Stimulated activated CD4-positive, alpha-beta T cell treated with anti-CD3 and anti-CD28 coated beads, Interleukin-12 subunit alpha, Interleukin-12 subunit beta, amount 100 ng/mL, for 4 hours (primary cell): ENCODE measurements around the gene SERPINA4.
"Not testable (repeated sequence)": the region's sequence is repeated elsewhere in the genome, so short reads cannot be mapped to it uniquely, and the experiment has no call there.

Source experiments
- DNase-seq: peaks from one replicate; pipeline ENCODE4 v3.0.0-alpha.2; 2020

The SERPINA4 gene

GRCh38 chr14:94570440-94570839 is 9.2 kb downstream of the SERPINA4 start:
- DNase-seq, result no peak

DNA sequence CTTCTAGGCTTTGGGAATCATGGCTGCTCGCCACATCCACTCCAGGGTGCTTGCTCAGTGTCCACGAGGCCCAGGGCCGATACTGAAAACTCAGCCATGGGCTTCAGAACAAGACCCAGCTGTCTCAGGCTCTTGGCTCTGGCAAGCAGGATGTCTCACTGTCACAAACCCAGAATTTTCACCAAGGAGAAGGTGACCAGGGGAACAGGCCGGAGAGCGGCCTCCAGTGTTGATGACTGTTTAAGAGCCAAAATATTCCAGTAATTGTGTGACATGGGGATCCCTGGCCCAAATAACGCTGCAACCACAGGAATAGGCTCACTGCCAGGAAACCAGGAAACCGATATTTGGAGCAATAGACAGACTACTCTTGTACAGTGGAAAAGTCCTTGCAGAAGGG is 10.2 kb downstream of the SERPINA4 start:
- DNase-seq, result no peak

DNA sequence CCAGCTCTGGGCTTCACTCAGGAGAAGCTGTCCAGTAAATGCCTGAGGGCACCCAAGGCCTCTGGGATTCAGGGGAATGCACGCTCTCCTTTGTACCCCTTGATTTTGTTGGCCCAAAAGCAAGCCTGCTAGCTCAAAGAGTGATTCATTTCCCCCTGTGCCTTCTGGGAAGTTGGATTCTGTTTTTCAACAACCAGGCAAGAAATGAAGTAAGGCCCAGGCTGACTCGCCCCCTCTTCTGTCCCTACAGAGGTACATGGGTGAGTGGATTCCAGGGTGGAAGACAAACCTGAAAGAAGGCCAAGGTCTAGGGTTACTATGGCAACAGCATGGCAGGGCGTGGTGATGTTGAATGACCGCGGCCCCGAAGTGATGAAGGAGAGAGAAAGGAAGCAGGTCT is 10.7 kb downstream of the SERPINA4 start:
- DNase-seq, result no peak

GRCh38 chr14:94572637-94573303 is 11.5 kb downstream of the SERPINA4 start:
- no peak for DNase-seq

- no peak for DNase-seq
Observed at GRCh38 chr14:94573475-94574277, 12.4 kb downstream of the SERPINA4 start.

DNA sequence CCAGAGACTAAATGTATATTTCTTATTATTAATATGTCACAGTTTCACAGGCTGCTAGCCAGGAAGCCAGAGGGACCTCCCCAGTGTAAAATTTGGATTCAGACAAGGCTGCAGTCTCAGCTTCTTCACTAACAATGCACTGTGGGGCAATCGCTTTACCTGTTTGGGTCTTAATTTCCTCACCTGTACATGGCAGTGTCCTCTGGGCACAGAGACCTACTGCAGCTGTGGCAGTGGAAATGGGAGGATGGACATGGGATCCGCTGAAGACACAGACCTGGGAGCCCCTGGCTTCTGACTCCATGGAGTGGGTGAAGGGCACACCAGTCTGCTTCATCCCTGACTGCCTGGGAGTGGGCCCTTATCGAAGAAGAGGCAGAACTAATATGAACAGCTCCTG is 13.1 kb downstream of the SERPINA4 start:
- no peak for DNase-seq

DNA sequence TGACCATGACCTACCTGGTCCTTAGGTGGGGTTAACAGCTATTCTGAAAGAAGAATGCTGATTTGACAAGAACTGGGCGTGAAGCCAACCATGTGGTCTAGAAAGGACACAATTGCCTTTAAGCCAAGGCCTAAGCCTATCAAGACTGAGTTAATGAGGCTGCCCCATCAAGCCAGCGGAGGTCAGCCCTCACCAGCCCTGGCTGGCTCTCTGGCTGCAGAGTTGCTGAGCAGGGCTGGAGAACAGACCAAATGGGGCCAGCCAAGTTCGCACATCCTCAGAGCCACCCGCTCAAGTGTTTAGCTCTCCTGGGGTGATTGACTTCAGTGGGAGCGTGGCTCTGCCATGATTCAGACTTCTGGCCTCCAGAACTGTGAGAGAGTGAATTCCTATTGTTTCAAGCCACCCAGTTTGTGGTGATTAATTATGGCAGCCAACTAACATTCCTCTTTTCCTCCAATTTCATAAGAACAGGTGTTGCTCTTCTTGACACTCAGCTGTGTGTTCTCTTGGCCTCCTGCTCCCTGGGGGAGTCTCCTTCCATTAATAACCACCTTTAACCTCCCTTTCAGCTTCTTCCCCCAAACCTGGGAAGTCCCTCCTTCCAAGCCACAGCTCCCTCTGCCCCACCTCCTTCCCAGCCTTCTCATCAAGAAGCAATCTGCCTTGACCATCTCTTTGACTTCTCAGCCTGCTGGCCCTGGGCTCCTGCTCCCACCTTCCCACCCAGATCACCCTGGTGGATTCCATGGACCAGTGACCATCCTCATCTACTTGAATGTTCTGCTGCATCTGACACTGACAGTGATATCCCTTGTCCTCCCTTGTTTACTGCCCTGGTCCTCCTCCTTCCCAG is 14.7 kb downstream of the SERPINA4 start:
- DNase-seq, result no peak

DNA sequence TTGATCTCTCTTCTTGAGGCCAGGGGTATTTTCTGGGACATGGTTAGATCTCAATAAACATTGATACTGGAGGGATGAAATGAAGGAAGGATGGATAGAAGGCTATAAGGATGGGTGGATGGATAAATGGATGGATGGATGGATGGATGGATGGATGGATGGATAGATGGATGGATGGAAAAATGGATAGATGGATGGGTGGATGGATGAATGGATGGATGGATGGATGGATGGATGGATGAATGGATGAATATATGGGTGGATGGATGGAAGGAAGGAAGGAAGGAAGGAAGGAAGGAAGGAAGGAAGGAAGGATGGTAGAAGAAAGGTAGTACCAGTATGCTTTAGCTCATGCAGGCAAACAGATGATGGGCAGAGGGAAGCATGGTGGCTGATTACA is 16.2 kb downstream of the SERPINA4 start:
- DNase-seq, result not testable (repeated sequence)

DNA sequence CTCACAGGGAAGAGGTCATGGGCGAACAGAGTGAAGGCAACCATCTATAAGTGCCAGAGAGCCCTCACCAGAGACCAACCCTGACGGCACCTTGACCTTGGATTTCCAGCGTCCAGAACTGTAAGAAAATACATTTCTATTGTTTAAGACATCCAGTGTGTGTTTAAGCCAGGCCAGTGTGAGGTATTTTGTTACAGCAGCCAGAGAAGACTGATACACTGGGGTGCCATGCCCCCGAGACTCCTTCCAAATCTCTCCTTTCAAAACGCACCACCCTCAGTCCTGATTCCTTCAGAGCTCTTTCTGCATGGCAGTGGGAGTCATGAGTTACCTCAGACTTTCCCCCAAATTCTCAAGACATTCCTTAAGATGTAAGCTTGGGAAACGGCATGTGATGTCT is 17.5 kb downstream of the SERPINA4 start:
- no peak for DNase-seq

DNA sequence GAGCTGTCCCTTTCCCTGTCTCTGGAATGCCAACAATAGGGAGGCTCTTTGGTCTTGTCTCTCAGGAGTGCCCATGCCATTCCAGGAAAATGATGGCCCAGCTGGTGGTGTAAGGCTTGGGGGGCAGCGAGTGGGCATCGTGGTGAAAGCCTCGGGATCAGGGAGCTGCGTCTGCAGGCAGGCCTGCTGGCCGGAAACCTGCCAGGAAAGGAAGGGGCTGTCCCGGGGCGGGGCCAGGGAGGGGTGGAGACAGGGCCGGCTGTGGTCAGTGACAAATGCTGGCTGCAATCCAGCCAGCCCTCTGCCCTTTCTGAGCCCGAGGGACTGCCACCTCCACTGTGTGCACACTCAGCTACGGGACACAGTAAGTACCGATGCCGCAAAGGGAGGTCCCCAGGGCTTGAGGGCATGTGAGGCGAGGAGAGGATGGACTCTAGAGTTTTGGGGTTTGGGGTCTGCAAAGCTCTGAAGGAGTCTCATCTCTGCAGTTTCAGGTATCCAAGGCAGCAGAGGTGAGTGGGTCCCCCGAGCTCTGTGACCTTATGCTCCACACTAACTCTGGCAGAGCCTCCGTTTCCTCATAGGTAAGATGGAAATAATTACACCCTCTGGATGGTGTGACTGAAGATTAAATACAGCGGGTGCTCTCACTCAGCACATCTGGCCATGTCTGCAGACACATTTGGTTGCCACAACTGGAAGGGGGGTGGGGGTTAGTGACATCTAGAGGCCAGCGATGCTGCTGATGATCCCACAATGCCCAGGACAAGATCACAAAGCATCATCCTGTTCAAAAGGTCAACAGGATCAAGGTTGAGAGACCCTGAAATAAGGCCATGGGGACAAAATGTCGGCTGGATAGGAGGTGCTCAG is 20.1 kb downstream of the SERPINA4 start, which contains the start of gene SERPINA5:
Gene SERPINA5 (plus strand): TSS at position 300 of the 873 bp plus-strand sequence. CDS start 5,937 bp downstream, outside the sequence.
- no peak for DNase-seq

DNA sequence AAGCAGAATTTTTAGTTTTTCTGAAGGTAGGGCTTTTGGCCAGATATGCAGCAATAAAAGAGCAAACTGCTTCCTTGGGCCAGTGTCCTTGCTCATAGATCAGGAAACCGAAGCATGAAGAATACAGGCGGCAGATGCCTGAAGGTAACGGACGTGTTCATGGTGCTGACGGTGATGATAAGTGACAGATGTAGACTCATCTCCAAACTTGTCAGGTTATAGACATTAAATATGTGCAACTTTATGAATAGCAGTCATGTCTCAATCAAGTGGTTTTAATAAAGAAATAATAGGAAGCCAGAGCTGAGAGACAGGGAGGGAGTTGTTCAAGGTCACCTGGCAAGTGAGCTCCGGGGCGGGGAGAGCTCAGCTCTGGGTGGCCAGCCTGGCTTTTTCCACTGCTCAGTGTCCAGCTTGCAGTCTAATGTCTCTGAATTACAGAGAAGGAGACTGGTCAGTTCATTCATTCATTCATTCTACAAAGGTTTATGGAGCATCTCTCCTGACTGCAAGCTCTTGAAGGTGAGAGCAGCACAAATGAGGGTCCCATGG is 21.0 kb downstream of the SERPINA4 start:
- no peak for DNase-seq

- no peak for DNase-seq
Observed at GRCh38 chr14:94582851-94583250, 21.6 kb downstream of the SERPINA4 start.

- no peak for DNase-seq
Observed at GRCh38 chr14:94583557-94583956, 22.3 kb downstream of the SERPINA4 start.

- no peak for DNase-seq
Observed at GRCh38 chr14:94584591-94585280, 23.5 kb downstream of the SERPINA4 start.

- no peak for DNase-seq
Observed at GRCh38 chr14:94586635-94587034, 25.4 kb downstream of the SERPINA4 start.

DNA sequence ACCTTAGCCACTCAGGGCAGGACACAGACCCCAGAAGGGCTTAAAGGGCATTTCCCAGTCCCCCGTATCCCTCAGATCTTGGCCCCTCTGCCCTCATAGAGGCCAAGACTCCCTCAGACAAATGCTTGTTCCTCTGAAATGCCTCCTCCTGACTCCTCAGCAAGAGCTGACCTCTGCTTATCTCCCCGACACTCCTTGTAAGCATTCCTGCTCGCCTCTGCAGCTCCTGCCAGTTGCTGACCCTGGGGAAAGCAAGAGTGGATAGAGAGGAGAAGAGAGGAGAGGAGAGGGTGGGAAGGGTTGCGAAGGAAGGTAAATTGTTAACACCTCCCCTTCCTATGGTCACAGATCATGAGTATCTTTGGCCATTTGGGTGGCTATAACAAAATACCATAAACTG is 27.1 kb downstream of the SERPINA4 start:
- no peak for DNase-seq

GRCh38 chr14:94591073-94591472 is 29.8 kb downstream of the SERPINA4 start:
- DNase-seq, result no peak

GRCh38 chr14:94591871-94592270 is 30.6 kb downstream of the SERPINA4 start:
- DNase-seq, result no peak

DNA sequence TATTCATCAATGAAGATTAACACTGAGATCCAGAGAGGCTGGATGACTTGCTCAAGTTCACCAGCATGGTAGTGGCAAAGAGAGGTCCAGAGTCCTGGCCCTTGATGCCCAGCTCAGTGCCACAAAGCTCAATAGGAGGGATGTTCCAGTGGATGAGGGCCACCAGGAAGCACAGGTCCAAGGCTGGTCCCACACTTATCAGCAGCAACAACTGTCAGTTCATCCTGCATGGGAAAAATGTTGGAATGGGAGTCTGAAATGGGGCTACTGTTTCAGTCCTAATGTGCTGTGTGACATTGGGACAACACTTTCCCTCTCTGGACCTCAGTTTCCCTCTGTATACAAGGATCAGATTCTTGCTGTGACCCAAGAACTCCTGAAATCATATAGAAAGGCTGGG is 31.2 kb downstream of the SERPINA4 start:
- DNase-seq, result no peak

GRCh38 chr14:94593376-94593748 is 32.1 kb downstream of the SERPINA4 start:
- no peak for DNase-seq

DNA sequence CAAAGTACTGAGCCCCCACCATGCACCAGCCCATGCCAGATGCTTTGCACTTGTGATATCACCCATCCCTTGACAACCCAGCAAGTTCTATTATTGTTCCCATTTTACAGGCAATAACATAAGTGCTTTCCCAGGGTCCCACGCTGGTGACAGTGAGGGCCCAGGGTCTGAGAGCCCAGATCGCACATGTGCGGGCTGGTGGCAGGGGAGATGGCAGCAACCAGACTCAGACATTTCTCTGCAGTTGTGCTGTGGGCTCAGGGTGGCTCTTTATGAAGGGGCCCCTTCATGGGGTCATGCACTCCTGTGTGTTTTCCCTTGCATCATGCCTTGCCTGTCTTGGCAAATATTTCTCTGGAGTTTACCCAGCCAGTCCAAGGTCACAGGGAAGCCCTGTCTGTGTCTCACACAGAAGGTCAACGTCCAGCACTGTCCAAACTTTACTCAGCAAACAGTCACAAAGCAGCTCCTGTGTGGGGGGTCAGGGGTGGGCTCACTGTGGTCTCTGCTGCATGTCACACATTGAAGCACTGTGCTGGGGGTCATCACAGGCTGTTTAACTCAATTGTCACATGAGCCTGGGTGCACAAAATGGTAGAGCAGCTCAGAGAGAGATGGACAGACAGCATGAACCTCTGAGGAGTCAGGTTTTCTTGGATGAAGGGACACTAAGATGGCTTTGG is 32.6 kb downstream of the SERPINA4 start:
- DNase-seq, result no peak
